Measurements from ENCODE around the gene GPR68.
"Not testable (repeated sequence)": the region's sequence is repeated elsewhere in the genome, so short reads cannot be mapped to it uniquely, and the experiment has no call there.

Gene GPR68

GRCh38 chr14:91273273-91273884 is 28.9 kb upstream of the GPR68 start:
- no peaks in the 10 kb centered on the region for H3K9me3 ChIP-seq (ENCODE audit: control insufficient read depth in 2 of 2, low read length in 2 of 2)
- H3K4me1 ChIP-seq (ENCODE audit: control insufficient read depth in 2 of 2, insufficient read depth in 2 of 2, low read length in 2 of 2) = peaks cover 0 to 4% of the 10 kb centered on the region in 2 donors
- no peaks in the 10 kb centered on the region for H3K27me3 ChIP-seq (ENCODE audit: control insufficient read depth in 2 of 2, insufficient read depth in 2 of 2, low read length in 2 of 2)
- peaks cover 26 to 43% of the 10 kb centered on the region in 2 donors for H3K36me3 ChIP-seq (ENCODE audit: control insufficient read depth in 2 of 2, insufficient read depth in 2 of 2, low read length in 2 of 2)
- no peak overlapping the region for H3K9ac ChIP-seq (ENCODE audit: low read depth in 1 of 2, low read length in 2 of 2)
- H3K4me3 ChIP-seq (ENCODE audit: low read length in 2 of 2) = no peak overlapping the region
- H3K27ac ChIP-seq (ENCODE audit: low read depth in 2 of 2, low read length in 2 of 2) = no peak overlapping the region

- H3K27ac ChIP-seq (ENCODE audit: low read depth in 2 of 2, low read length in 2 of 2) = no peak overlapping the region
These were observed 28.1 kb upstream of the GPR68 start for GRCh38 chr14:91272341-91273272.

GRCh38 chr14:91271639-91272038 is 27.1 kb upstream of the GPR68 start:
- H3K36me3 ChIP-seq (ENCODE audit: control insufficient read depth in 2 of 2, insufficient read depth in 2 of 2, low read length in 2 of 2) = peaks cover 14 to 31% of the 10 kb centered on the region in 2 donors

More at GRCh38 chr14:91272341-91273272, 28.1 kb upstream of the GPR68 start:
- Histone ChIP-seq H3K27me3 (ENCODE audit: control insufficient read depth in 2 of 2, insufficient read depth in 2 of 2, low read length in 2 of 2) (no peaks in the 10 kb centered on the region), H3K4me1 (ENCODE audit: control insufficient read depth in 2 of 2, insufficient read depth in 2 of 2, low read length in 2 of 2) (peaks cover 0 to 4% of the 10 kb centered on the region in 2 donors), H3K4me3 (ENCODE audit: low read length in 2 of 2) (no peak overlapping the region), H3K9me3 (ENCODE audit: control insufficient read depth in 2 of 2, low read length in 2 of 2) (no peaks in the 10 kb centered on the region), H3K9ac (ENCODE audit: low read depth in 1 of 2, low read length in 2 of 2) (no peak overlapping the region), H3K36me3 (ENCODE audit: control insufficient read depth in 2 of 2, insufficient read depth in 2 of 2, low read length in 2 of 2) (peaks cover 20 to 36% of the 10 kb centered on the region in 2 donors)

GRCh38 chr14:91270619-91271018 is 26.1 kb upstream of the GPR68 start:
- Histone ChIP-seq H3K4me3 (ENCODE audit: low read length in 2 of 2) (no peak overlapping the region), H3K36me3 (ENCODE audit: control insufficient read depth in 2 of 2, insufficient read depth in 2 of 2, low read length in 2 of 2) (peaks cover 8 to 25% of the 10 kb centered on the region in 2 donors), H3K9me3 (ENCODE audit: control insufficient read depth in 2 of 2, low read length in 2 of 2) (no peaks in the 10 kb centered on the region), H3K4me1 (ENCODE audit: control insufficient read depth in 2 of 2, insufficient read depth in 2 of 2, low read length in 2 of 2) (peaks cover 0 to 4% of the 10 kb centered on the region in 2 donors), H3K27ac (ENCODE audit: low read depth in 2 of 2, low read length in 2 of 2) (no peak overlapping the region), H3K9ac (ENCODE audit: low read depth in 1 of 2, low read length in 2 of 2) (no peak overlapping the region), H3K27me3 (ENCODE audit: control insufficient read depth in 2 of 2, insufficient read depth in 2 of 2, low read length in 2 of 2) (no peaks in the 10 kb centered on the region)

More at GRCh38 chr14:91271639-91272038, 27.1 kb upstream of the GPR68 start:
- H3K9ac ChIP-seq (ENCODE audit: low read depth in 1 of 2, low read length in 2 of 2) = no peak overlapping the region
- H3K4me1 ChIP-seq (ENCODE audit: control insufficient read depth in 2 of 2, insufficient read depth in 2 of 2, low read length in 2 of 2) = peaks cover 0 to 4% of the 10 kb centered on the region in 2 donors
- no peaks in the 10 kb centered on the region for H3K27me3 ChIP-seq (ENCODE audit: control insufficient read depth in 2 of 2, insufficient read depth in 2 of 2, low read length in 2 of 2)
- no peak overlapping the region for H3K27ac ChIP-seq (ENCODE audit: low read depth in 2 of 2, low read length in 2 of 2)
- H3K9me3 ChIP-seq (ENCODE audit: control insufficient read depth in 2 of 2, low read length in 2 of 2) = no peaks in the 10 kb centered on the region
- H3K4me3 ChIP-seq (ENCODE audit: low read length in 2 of 2) = no peak overlapping the region

- H3K36me3 ChIP-seq (ENCODE audit: control insufficient read depth in 2 of 2, insufficient read depth in 2 of 2, low read length in 2 of 2) = peaks cover 8 to 25% of the 10 kb centered on the region in 2 donors
- no peak overlapping the region for H3K9ac ChIP-seq (ENCODE audit: low read depth in 1 of 2, low read length in 2 of 2)
- peaks cover 2% of the 10 kb centered on the region in 2 donors for H3K27me3 ChIP-seq (ENCODE audit: control insufficient read depth in 2 of 2, insufficient read depth in 2 of 2, low read length in 2 of 2)
- no peak overlapping the region for H3K4me3 ChIP-seq (ENCODE audit: low read length in 2 of 2)
- peaks cover 0 to 4% of the 10 kb centered on the region in 2 donors for H3K4me1 ChIP-seq (ENCODE audit: control insufficient read depth in 2 of 2, insufficient read depth in 2 of 2, low read length in 2 of 2)
- H3K9me3 ChIP-seq (ENCODE audit: control insufficient read depth in 2 of 2, low read length in 2 of 2) = no peaks in the 10 kb centered on the region
- no peak overlapping the region for H3K27ac ChIP-seq (ENCODE audit: low read depth in 2 of 2, low read length in 2 of 2)
These were observed 25.7 kb upstream of the GPR68 start for GRCh38 chr14:91270188-91270587.

- H3K36me3 ChIP-seq (ENCODE audit: control insufficient read depth in 2 of 2, insufficient read depth in 2 of 2, low read length in 2 of 2) = peaks cover 8 to 18% of the 10 kb centered on the region in 2 donors
- peaks cover 4 to 8% of the 10 kb centered on the region in 2 donors for H3K4me1 ChIP-seq (ENCODE audit: control insufficient read depth in 2 of 2, insufficient read depth in 2 of 2, low read length in 2 of 2)
- no peak overlapping the region for H3K9ac ChIP-seq (ENCODE audit: low read depth in 1 of 2, low read length in 2 of 2)
- peaks cover 3 to 5% of the 10 kb centered on the region in 2 donors for H3K27me3 ChIP-seq (ENCODE audit: control insufficient read depth in 2 of 2, insufficient read depth in 2 of 2, low read length in 2 of 2)
- no peak overlapping the region for H3K27ac ChIP-seq (ENCODE audit: low read depth in 2 of 2, low read length in 2 of 2)
- no peak overlapping the region for H3K4me3 ChIP-seq (ENCODE audit: low read length in 2 of 2)
- no peaks in the 10 kb centered on the region for H3K9me3 ChIP-seq (ENCODE audit: control insufficient read depth in 2 of 2, low read length in 2 of 2)
These were observed 24.8 kb upstream of the GPR68 start for GRCh38 chr14:91269076-91269991.

GRCh38 chr14:91267965-91268437 is 23.5 kb upstream of the GPR68 start:
- Histone ChIP-seq H3K4me3 (ENCODE audit: low read length in 2 of 2) (no peak overlapping the region), H3K9ac (ENCODE audit: low read depth in 1 of 2, low read length in 2 of 2) (no peak overlapping the region), H3K27me3 (ENCODE audit: control insufficient read depth in 2 of 2, insufficient read depth in 2 of 2, low read length in 2 of 2) (peaks cover 3 to 12% of the 10 kb centered on the region in 2 donors), H3K9me3 (ENCODE audit: control insufficient read depth in 2 of 2, low read length in 2 of 2) (no peaks in the 10 kb centered on the region), H3K27ac (ENCODE audit: low read depth in 2 of 2, low read length in 2 of 2) (no peak overlapping the region), H3K36me3 (ENCODE audit: control insufficient read depth in 2 of 2, insufficient read depth in 2 of 2, low read length in 2 of 2) (peaks cover 8 to 10% of the 10 kb centered on the region in 2 donors), H3K4me1 (ENCODE audit: control insufficient read depth in 2 of 2, insufficient read depth in 2 of 2, low read length in 2 of 2) (peaks cover 10 to 13% of the 10 kb centered on the region in 2 donors)

- not testable (repeated sequence) for H3K36me3 ChIP-seq (ENCODE audit: control insufficient read depth in 2 of 2, insufficient read depth in 2 of 2, low read length in 2 of 2); H3K9me3 ChIP-seq (ENCODE audit: control insufficient read depth in 2 of 2, low read length in 2 of 2); H3K27ac ChIP-seq (ENCODE audit: low read depth in 2 of 2, low read length in 2 of 2); H3K9ac ChIP-seq (ENCODE audit: low read depth in 1 of 2, low read length in 2 of 2); H3K4me3 ChIP-seq (ENCODE audit: low read length in 2 of 2)
- Histone ChIP-seq H3K27me3 (ENCODE audit: control insufficient read depth in 2 of 2, insufficient read depth in 2 of 2, low read length in 2 of 2) (peaks cover 3 to 12% of the 10 kb centered on the region in 2 donors), H3K4me1 (ENCODE audit: control insufficient read depth in 2 of 2, insufficient read depth in 2 of 2, low read length in 2 of 2) (peaks cover 10 to 13% of the 10 kb centered on the region in 2 donors)
These were observed 21.8 kb upstream of the GPR68 start for GRCh38 chr14:91266276-91266675.

- Histone ChIP-seq H3K27me3 (ENCODE audit: control insufficient read depth in 2 of 2, insufficient read depth in 2 of 2, low read length in 2 of 2) (peaks cover 3 to 12% of the 10 kb centered on the region in 2 donors), H3K36me3 (ENCODE audit: control insufficient read depth in 2 of 2, insufficient read depth in 2 of 2, low read length in 2 of 2) (no peaks in the 10 kb centered on the region), H3K9ac (ENCODE audit: low read depth in 1 of 2, low read length in 2 of 2) (no peak overlapping the region), H3K9me3 (ENCODE audit: control insufficient read depth in 2 of 2, low read length in 2 of 2) (no peaks in the 10 kb centered on the region), H3K4me1 (ENCODE audit: control insufficient read depth in 2 of 2, insufficient read depth in 2 of 2, low read length in 2 of 2) (peaks cover 10 to 13% of the 10 kb centered on the region in 2 donors), H3K4me3 (ENCODE audit: low read length in 2 of 2) (no peak overlapping the region), H3K27ac (ENCODE audit: low read depth in 2 of 2, low read length in 2 of 2) (no peak overlapping the region)
These were observed 20.9 kb upstream of the GPR68 start for GRCh38 chr14:91265404-91265803.
